Panc1 (cell line): ENCODE measurements around the gene ADAMTS2. TPM values are rescaled to one million over a fixed set of nuclear protein-coding genes. Genes with fewer than 3 reads are reported as not detected.

Experiments used
- ATAC-seq: fragments of 200-7000 bp; cut with Tn5 transposase; 2 replicates; pipeline ENCODE4 v1.9.1; 2020; ENCODE audit warnings: mild to moderate bottlenecking, moderate library complexity
- BruUV-seq: library from RNA; stranded (reverse); fragments of 400-500 nt; replicated peaks from 2 replicates; lab custom pipeline; 2021; lab: Mats Ljungman, UMichigan
- CTCF ChIA-PET: fragments of 300-600 bp; sonication (Branson Sonifier 250); formaldehyde crosslinking; loops from one replicate; lab custom pipeline; 2022; ENCODE audit warnings: antibody characterized with exemption; lab: Charles Lee
- POLR2A ChIA-PET: fragments of 300-600 bp; sonication (Branson Sonifier 250); formaldehyde crosslinking; loops from one replicate; lab custom pipeline; 2022; ENCODE audit warnings: antibody characterized with exemption; lab: Charles Lee
- DNase-seq: peaks from one replicate; pipeline ENCODE4 v3.0.0-alpha.2; 2010; ENCODE audit warnings: low read depth, low spot score
- H3K27ac ChIP-seq: 2 replicates; pipeline ENCODE4 v1.5.1; 2011; ENCODE audit warnings: mild to moderate bottlenecking, low read length, inconsistent platforms
- H3K27me3 ChIP-seq: fragments of 200-500 bp; sonication (Bioruptor generic); 2 replicates; pipeline ENCODE4 v1.6.0; 2014; ENCODE audit warnings: low read length, inconsistent platforms; ENCODE audit not compliant: control insufficient read depth, insufficient read depth
- H3K36me3 ChIP-seq: fragments of 200-500 bp; sonication (Bioruptor generic); 2 replicates; pipeline ENCODE4 v1.5.1; 2014; ENCODE audit warnings: inconsistent platforms, mild to moderate bottlenecking, low read length, moderate library complexity; ENCODE audit not compliant: control insufficient read depth, insufficient read depth
- H3K4me1 ChIP-seq: 2 replicates; pipeline ENCODE4 v1.5.1; 2011; ENCODE audit warnings: inconsistent platforms, mild to moderate bottlenecking, low read length, moderate library complexity; ENCODE audit not compliant: control insufficient read depth, insufficient read depth
- H3K4me3 ChIP-seq, 2 experiments: 2 replicates each; pipeline ENCODE4 v1.5.1; 2011 to 2012; ENCODE audit warnings: low read depth in 2 of 2, low read length in 2 of 2, mild to moderate bottlenecking in 2 of 2, inconsistent platforms in 1 of 2, moderate library complexity in 1 of 2
- H3K9me3 ChIP-seq: fragments of 200-500 bp; sonication (Bioruptor generic); 2 replicates; pipeline ENCODE4 v1.5.1; 2014; ENCODE audit warnings: low read depth, mild to moderate bottlenecking, inconsistent platforms, low read length, moderate library complexity; ENCODE audit not compliant: control insufficient read depth, insufficient read depth
- CTCF ChIP-seq: fragments of 450-650 bp; IDR thresholded peaks from 2 replicates; pipeline ENCODE4 v1.5.1; 2017; ENCODE audit warnings: mild to moderate bottlenecking
- POLR2AphosphoS5 ChIP-seq: IDR thresholded peaks from 2 replicates; pipeline ENCODE4 v1.6.1; 2012; ENCODE audit warnings: mild to moderate bottlenecking, low read depth, low read length, moderate library complexity
- REST ChIP-seq, 2 experiments: IDR thresholded peaks; 2 replicates each; pipeline ENCODE4 v1.6.1; 2011 to 2012; ENCODE audit warnings: low read depth in 2 of 2, control low read depth in 1 of 2, low read length in 1 of 2, mild to moderate bottlenecking in 1 of 2, moderate library complexity in 1 of 2; ENCODE audit not compliant: insufficient read depth in 1 of 2
- SIN3A ChIP-seq: IDR thresholded peaks from 2 replicates; pipeline ENCODE4 v1.6.1; 2012; ENCODE audit warnings: low read depth, mild to moderate bottlenecking, low read length, moderate library complexity, borderline replicate concordance; ENCODE audit not compliant: insufficient read depth
- TCF7L2 ChIP-seq: IDR thresholded peaks from 2 replicates; pipeline ENCODE4 v1.6.1; 2011; ENCODE audit warnings: mild to moderate bottlenecking, low read depth, low read length, inconsistent platforms
- in situ Hi-C: cut with HindIII; loops from 2 replicates; pipeline ENCODE4 v1.10.0; 2016; ENCODE audit warnings: low sequenced_read_pairs, low pct_unique_long_range_greater_than_20kb
- intact Hi-C: fragments of 100-400 bp; cut with micrococcal nuclease; formaldehyde crosslinking; loops from one replicate; pipeline ENCODE4 v1.10.0; 2022; ENCODE audit not compliant: unreplicated experiment
- total RNA-seq: library from RNA; stranded (reverse); gene quantifications from one replicate; pipeline ENCODE4 v1.2.1, GENCODE V29; 2021; ENCODE audit not compliant: unreplicated experiment

ADAMTS2 gene
- total RNA-seq, 1 experiment from 2014 or later, result 0.13 TPM

GRCh38 chr5:179119415-179120170 is 225.7 kb downstream of the ADAMTS2 start:
- Histone ChIP-seq H3K36me3 (no peaks in the 10 kb centered on the region), H3K4me1 (no peaks in the 10 kb centered on the region), H3K27me3 (no peaks in the 10 kb centered on the region), H3K4me3 (no peak overlapping the region), H3K27ac (no peak overlapping the region), H3K9me3 (no peaks in the 10 kb centered on the region)
- ChIA-PET CTCF (no interaction called here), POLR2A (no interaction called here)
- TF ChIP-seq CTCF (no peak), SIN3A (no peak), TCF7L2 (no peak), POLR2AphosphoS5 (no peak), REST (IDR thresholded peaks at IDR 0.05; ENCODE audit: insufficient read depth in 1 of 2, low read depth in 2 of 2, low read length in 1 of 2) (no peak)
- ATAC-seq (no peak), DNase-seq (no peak)
- in situ Hi-C loops (no loop called here), intact Hi-C loops (no loop called here)
- BruUV-seq, result no TSS peak

GRCh38 chr5:179118756-179119414 is 226.4 kb downstream of the ADAMTS2 start:
- no peaks in the 10 kb centered on the region for H3K9me3 ChIP-seq
- in situ Hi-C loops (no loop called here), intact Hi-C loops (no loop called here)
- no TSS peak for BruUV-seq
- TF ChIP-seq TCF7L2, result no peak
- no peak for TF ChIP-seq POLR2AphosphoS5
- no peak for TF ChIP-seq SIN3A
- TF ChIP-seq REST (IDR thresholded peaks at IDR 0.05; ENCODE audit: insufficient read depth in 1 of 2, low read depth in 2 of 2, low read length in 1 of 2), result no peak
- TF ChIP-seq CTCF, result no peak
- H3K4me1 ChIP-seq, result no peaks in the 10 kb centered on the region
- ATAC-seq, result no peak
- H3K36me3 ChIP-seq, result no peaks in the 10 kb centered on the region
- CTCF ChIA-PET, result no interaction called here
- no peaks in the 10 kb centered on the region for H3K27me3 ChIP-seq
- no peak for DNase-seq
- POLR2A ChIA-PET, result no interaction called here
- no peak overlapping the region for H3K4me3 ChIP-seq
- H3K27ac ChIP-seq, result no peak overlapping the region
